ENCODE results near the gene ATRIP. TPM values are rescaled to one million over a fixed set of nuclear protein-coding genes. Genes with fewer than 3 reads are reported as not detected.

Gene ATRIP
- 5.4 and 13.4 TPM in 2 replicates for total RNA-seq

GRCh38 chr3:48446425-48447193, at the start of gene ATRIP:
ATRIP (plus strand) TSS chr3:48446737; CDS start chr3:48446846, 109 bp downstream.

DNA sequence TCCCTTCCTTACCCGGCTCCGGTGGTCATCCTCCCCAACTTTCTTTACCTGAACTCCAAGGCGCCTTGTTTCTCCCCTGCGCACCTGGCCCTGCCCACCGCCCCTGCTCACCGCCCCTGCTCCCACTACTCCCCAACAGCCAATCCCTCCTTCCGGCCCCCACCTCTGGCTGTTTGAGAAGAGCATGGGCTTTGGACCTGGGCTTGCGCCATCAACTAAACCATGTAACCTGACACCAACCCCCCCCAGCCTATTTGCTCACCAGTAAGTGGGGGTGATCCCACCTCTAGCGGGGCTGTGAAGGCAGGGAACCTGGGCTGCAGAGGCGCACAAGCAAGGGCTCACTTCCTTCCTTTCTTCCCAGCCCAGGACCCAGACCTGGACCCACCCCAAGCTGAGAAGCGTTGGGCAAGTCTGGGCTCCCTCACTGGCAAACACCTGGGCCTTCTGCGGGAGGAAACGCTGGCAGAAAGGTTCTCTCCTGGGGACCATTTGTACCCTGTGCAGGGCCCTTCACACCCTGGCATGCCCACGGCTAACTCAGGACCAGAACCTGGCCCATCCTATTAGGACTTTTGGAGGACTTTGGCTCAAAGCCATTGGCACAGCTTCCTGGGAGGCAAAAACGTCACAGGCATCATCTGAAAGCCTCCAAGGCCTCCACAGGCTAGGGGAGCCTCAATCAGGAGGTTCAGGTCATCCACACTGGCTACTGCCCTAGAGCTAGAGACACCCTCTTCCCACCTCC, 16.4 kb upstream of the ATRIP start, which contains the start of gene PLXNB1:
Gene PLXNB1 (minus strand): TSS at position 127 of the 748 bp plus-strand sequence. CDS start 5,475 bp downstream, outside the sequence.

DNA sequence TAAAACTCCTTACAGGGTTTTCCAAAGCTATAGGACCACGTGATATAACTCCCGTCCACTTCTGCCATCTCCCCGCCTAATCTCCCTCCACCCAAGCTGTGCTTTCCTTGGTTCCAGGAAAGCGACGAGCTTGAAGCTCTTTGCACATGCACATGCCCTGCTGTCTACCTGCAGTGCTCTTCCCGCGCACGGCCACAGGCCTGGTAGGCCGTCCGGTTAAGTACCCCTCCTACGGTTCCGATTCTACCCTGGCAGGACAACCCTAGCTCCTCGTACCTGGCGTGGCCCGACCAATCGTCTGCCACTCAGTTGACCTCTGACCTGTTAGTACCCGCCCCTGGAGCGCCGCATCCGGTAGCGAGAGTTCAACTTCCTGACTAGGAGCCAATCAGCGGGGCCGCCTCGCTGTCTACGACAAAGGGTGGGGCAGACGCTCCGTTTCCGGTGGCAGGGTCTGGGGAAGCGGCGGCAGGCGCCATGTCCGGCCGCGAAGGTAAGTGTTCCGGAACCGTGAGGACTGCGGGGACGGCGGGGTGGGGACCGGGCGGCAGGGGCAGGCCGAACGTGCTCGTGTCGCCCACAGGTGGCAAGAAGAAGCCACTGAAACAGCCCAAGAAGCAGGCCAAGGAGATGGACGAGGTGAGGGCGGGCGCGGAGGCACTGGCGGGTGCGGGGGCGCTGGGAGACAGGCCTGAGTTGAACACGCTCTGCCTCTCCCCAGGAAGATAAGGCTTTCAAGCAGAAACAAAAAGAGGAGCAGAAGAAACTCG, 6.5 kb upstream of the ATRIP start, which contains the start of the genes CCDC51 and TMA7:
Gene CCDC51 (minus strand): TSS at position 300 of the 770 bp plus-strand sequence. CDS start 4,991 bp downstream, outside the sequence.
Gene TMA7 (plus strand): TSS at position 438 of the 770 bp plus-strand sequence. CDS start 40 bp downstream, at position 478.

DNA sequence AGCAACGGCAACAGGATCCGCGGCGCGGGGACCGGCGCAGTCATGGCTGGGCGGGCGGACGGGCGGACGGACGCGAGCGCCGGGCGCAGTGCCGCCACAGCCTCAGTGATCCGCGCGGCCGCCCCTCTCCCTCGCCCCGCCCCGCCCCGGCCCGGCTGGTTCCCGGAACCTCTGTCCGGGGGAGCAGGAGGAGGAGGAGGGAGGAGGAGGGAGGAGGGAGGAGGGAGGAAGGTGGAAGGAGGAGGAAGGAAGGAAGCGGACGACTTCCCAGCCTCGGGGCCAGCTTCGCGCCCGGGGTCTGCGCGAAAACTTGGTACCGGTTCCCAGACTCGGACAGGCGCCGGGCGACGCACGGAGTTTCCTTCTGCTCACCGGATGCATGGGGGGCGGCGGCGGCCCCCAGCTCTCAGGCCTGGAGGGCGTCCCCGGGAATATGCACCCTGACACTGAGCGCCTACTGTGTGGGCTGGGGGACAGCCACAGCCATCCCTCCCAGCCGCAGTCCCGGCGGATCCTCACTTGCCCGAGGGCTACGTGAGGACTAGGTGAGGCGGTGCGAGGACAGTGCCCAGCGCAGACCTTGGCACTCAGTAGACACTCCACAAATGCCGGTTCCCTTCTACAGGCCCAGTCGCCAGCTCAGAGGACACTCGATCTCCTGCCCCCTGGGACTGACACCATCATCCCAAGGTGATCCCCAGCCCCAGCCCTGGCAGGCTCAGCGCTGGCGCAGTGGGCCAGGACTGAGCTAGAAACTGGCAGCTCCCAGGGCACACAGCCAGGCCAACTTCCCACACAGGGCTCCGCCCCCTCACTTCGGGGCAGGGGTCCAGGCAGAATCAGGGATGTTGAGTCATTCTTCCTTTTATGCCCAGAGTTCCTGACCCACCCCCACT, 57.8 kb downstream of the ATRIP start, which contains the start of gene SHISA5:
Gene SHISA5 (minus strand): TSS at position 124 of the 896 bp plus-strand sequence. CDS start 80 bp downstream, at position 44.

Other genes with a start within 250 kb of the ATRIP start
- not detected in 2 replicates for gene CAMP, start 223.2 kb upstream of the ATRIP start, total RNA-seq
- 4.1 and 4.5 TPM in 2 replicates for gene ZNF589, start 205.6 kb upstream of the ATRIP start, total RNA-seq
- 31.2 and 35.9 TPM in 2 replicates for gene NME6, start 145.4 kb upstream of the ATRIP start, total RNA-seq
- gene SPINK8, start 113.1 kb upstream of the ATRIP start, total RNA-seq: not detected in 2 replicates
- gene FBXW12, start 74.5 kb upstream of the ATRIP start, total RNA-seq: not detected in 2 replicates
- 14.7 and 30.0 TPM in 2 replicates for gene PLXNB1, start 16.7 kb upstream of the ATRIP start, total RNA-seq
- gene CCDC51, start 6.6 kb upstream of the ATRIP start, total RNA-seq: 21.5 and 24.3 TPM in 2 replicates
- gene TMA7, start 6.5 kb upstream of the ATRIP start, total RNA-seq: 211 and 292 TPM in 2 replicates
- gene SHISA5, start 57.4 kb downstream of the ATRIP start, total RNA-seq: 96.6 and 106 TPM in 2 replicates
- 9.2 and 14.4 TPM in 2 replicates for gene PFKFB4, start 110.1 kb downstream of the ATRIP start, total RNA-seq
- 1.2 and 1.5 TPM in 2 replicates for gene UCN2, start 117.0 kb downstream of the ATRIP start, total RNA-seq
- 46.3 and 70.9 TPM in 2 replicates for gene COL7A1, start 148.6 kb downstream of the ATRIP start, total RNA-seq
- 414 and 596 TPM in 2 replicates for gene UQCRC1, start 162.9 kb downstream of the ATRIP start, total RNA-seq
- gene TMEM89, start 175.0 kb downstream of the ATRIP start, total RNA-seq: not detected in 2 replicates
- 24.5 and 35.4 TPM in 2 replicates for gene SLC26A6, start 188.7 kb downstream of the ATRIP start, total RNA-seq
- 0.89 and 1.00 TPM in 2 replicates for gene CELSR3, start 216.1 kb downstream of the ATRIP start, total RNA-seq
- gene NCKIPSD, start 239.2 kb downstream of the ATRIP start, total RNA-seq: 11.5 and 14.6 TPM in 2 replicates